OCI-LY7 (cell line): ENCODE data around the gene CDH16. TPM values are rescaled to one million over a fixed set of nuclear protein-coding genes. Genes with fewer than 3 reads are reported as not detected.

Experiments
- BruUV-seq: library from RNA; stranded (reverse); fragments of 400-500 nt; replicated peaks from 2 replicates; lab custom pipeline; 2021; lab: Mats Ljungman, UMichigan
- CTCF ChIA-PET: fragments of 300-600 bp; sonication (Branson Sonifier 250); formaldehyde crosslinking; loops from one replicate; lab custom pipeline; 2022; ENCODE audit warnings: antibody characterized with exemption; ENCODE audit not compliant: unreplicated experiment; lab: Charles Lee
- POLR2A ChIA-PET: fragments of 300-600 bp; sonication (Branson Sonifier 250); formaldehyde crosslinking; loops from one replicate; lab custom pipeline; 2022; ENCODE audit warnings: antibody characterized with exemption; lab: Charles Lee
- DNase-seq: peaks from one replicate; pipeline ENCODE4 v3.0.0-alpha.2; 2015; ENCODE audit warnings: low spot score
- H2AFZ ChIP-seq: fragments of 200-600 bp; sonication (generic), shearing (Covaris generic); 2 replicates; pipeline ENCODE4 v1.6.1; 2014; ENCODE audit warnings: mild to moderate bottlenecking, antibody characterized with exemption, low read length, moderate library complexity
- H3K27ac ChIP-seq: fragments of 200-600 bp; sonication (generic); 2 replicates; pipeline ENCODE4 v1.5.1; 2014; ENCODE audit warnings: mixed run types, low read depth, mild to moderate bottlenecking, moderate library complexity, low read length, inconsistent platforms; ENCODE audit not compliant: poor library complexity, severe bottlenecking
- H3K36me3 ChIP-seq: fragments of 200-600 bp; sonication (generic); 2 replicates; pipeline ENCODE4 v1.6.1; 2014; ENCODE audit warnings: mild to moderate bottlenecking, antibody characterized with exemption, low read length, moderate library complexity, mixed read lengths; ENCODE audit not compliant: insufficient read depth
- H3K4me1 ChIP-seq: fragments of 200-600 bp; sonication (generic); 2 replicates; pipeline ENCODE4 v1.5.1; 2014; ENCODE audit warnings: mild to moderate bottlenecking, low read length; ENCODE audit not compliant: insufficient read depth, poor library complexity, severe bottlenecking
- H3K4me2 ChIP-seq: fragments of 200-600 bp; sonication (generic); 2 replicates; pipeline ENCODE4 v1.6.1; 2014; ENCODE audit warnings: mild to moderate bottlenecking, low read length
- H3K4me3 ChIP-seq: fragments of 200-600 bp; sonication (generic); 2 replicates; pipeline ENCODE4 v1.5.1; 2014; ENCODE audit warnings: mild to moderate bottlenecking, low read depth, low read length; ENCODE audit not compliant: poor library complexity, severe bottlenecking
- H3K79me2 ChIP-seq: fragments of 200-600 bp; sonication (generic); 2 replicates; pipeline ENCODE4 v1.6.1; 2016; ENCODE audit warnings: low read depth, mild to moderate bottlenecking, low read length, moderate library complexity, mixed read lengths; ENCODE audit not compliant: insufficient read depth
- H3K9me2 ChIP-seq: fragments of 200-600 bp; sonication (generic); 2 replicates; pipeline ENCODE4 v1.6.1; 2016; ENCODE audit warnings: mild to moderate bottlenecking, low read length, mixed read lengths; ENCODE audit not compliant: insufficient read depth
- H3K9me3 ChIP-seq: fragments of 200-600 bp; sonication (generic); 2 replicates; pipeline ENCODE4 v1.6.1; 2014; ENCODE audit warnings: mild to moderate bottlenecking, mixed run types, low read length, mixed read lengths
- H4K20me1 ChIP-seq: fragments of 200-600 bp; sonication (generic); 2 replicates; pipeline ENCODE4 v1.6.1; 2014; ENCODE audit warnings: mild to moderate bottlenecking, antibody characterized with exemption, low read length, moderate library complexity, mixed read lengths; ENCODE audit not compliant: insufficient read depth
- EZH2phosphoT487 ChIP-seq: fragments of 200-600 bp; sonication (generic); IDR thresholded peaks from 2 replicates; pipeline ENCODE4 v1.6.1; 2018; ENCODE audit warnings: low read depth, borderline replicate concordance, mild to moderate bottlenecking, mixed run types, antibody characterized with exemption, low read length, moderate library complexity, mixed read lengths
- intact Hi-C: fragments of 100-400 bp; cut with micrococcal nuclease; formaldehyde crosslinking; loops from one replicate; pipeline ENCODE4 v1.10.0; 2022; ENCODE audit not compliant: unreplicated experiment
- total RNA-seq, 2 experiments: library from RNA; depleted of rRNA in 1 of 2; stranded (reverse); fragments of >200 nt in 1 of 2; shearing (Covaris generic) in 1 of 2; gene quantifications; 2 replicates each; pipeline ENCODE4 v1.2.3, GENCODE V29; 2014 to 2022
- TF ChIP-seq, protein P1 (sequence below): fragments of 200-600 bp; sonication (generic); conservative IDR thresholded peaks from 2 replicates; pipeline ENCODE4 v1.5.1; 2014; ENCODE audit warnings: mild to moderate bottlenecking, antibody characterized with exemption, low read length, moderate library complexity, mixed read lengths

CDH16 gene
- total RNA-seq, 2 experiments from 2014 or later: not detected

DNA sequence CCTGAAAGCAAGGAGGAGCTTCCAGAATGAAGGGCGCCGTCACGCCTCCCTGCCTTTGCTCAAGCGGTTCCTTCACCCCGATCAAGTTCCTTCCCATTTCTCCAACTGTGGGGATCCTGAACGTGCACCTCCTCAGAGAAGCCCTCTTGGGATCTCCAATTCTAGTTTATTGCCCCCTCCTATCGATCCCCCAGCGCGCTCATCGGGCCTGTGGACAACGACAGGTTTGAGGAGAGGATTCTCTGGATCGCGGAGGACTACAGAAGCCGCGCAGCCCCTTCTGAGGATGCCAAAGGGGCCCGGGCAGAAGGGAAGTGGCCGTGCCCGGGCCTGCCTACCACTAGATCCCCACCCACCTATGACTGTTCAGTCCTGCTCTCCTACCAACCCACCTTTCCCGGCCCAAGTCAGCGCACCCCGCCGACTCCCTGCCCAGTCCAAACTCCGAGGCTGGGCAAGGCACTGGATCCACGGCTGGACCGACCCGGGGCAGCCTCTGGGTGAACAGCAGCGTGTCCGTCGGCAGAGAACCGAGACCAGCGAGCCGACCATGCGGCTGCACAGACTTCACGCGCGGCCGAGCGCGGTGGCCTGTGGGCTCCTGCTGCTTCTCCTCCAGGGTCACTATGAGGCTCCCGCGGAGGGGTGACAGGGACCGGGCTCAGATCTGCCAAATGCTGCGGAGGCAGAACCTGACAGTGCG, 29.6 kb upstream of the CDH16 start:
- intact Hi-C loops: no loop called here

DNA sequence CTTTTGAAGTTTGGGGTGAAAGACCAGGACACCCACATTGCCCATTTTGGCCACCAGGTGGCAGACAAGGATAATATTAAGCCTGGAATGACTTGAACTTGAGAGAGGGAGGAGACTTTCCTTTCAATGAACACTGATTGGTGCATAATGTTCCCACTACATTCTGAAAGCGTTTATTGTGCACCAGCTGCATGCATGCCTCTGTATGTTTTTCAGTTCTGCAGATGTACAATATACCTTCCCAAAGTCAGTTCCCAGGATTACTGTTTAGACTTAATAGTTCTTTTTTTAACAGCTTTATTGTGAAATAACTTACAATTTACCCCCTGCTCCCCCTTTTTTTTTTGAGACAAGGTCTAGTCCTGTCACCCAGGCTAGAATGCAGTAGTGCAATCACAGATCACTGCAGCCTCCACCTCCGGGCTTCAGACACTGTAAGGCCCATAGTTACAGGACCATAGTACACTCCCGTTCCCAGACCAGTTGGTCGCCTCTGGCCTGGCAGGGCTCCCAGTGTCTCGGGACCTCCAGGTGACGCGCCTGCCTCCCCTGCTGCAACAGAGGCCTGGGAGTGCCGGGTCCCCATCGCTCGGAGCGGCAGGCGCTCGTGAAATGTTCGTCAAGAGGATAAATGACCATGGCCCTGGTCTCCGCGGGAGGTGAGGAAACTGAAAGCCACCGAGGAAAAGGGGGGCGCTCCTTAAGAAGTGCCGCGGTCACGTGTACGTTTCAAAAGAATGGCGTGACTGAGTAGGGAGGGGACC, 28.8 kb upstream of the CDH16 start:
- H3K4me2 ChIP-seq: peak overlapping the region; percentile 66
- peak; percentile 84 for DNase-seq
- H3K36me3 ChIP-seq: no peaks in the 10 kb centered on the region
- intact Hi-C loops: no loop called here
- H3K27ac ChIP-seq: no peak overlapping the region
- H3K9me2 ChIP-seq: no peaks in the 10 kb centered on the region
- H3K79me2 ChIP-seq: no peaks in the 10 kb centered on the region
- ChIA-PET CTCF (no interaction called here), POLR2A (no interaction called here)
- no TSS peak for BruUV-seq
- peaks cover 5% of the 10 kb centered on the region for H3K4me1 ChIP-seq
- H2AFZ ChIP-seq: peak overlapping the region; percentile 54; the same call in 1 of the 2 replicates
- H3K4me3 ChIP-seq: peak overlapping the region; percentile 48
- no peaks in the 10 kb centered on the region for H3K9me3 ChIP-seq
- H4K20me1 ChIP-seq: no peaks in the 10 kb centered on the region
- TF ChIP-seq, protein P1, sequence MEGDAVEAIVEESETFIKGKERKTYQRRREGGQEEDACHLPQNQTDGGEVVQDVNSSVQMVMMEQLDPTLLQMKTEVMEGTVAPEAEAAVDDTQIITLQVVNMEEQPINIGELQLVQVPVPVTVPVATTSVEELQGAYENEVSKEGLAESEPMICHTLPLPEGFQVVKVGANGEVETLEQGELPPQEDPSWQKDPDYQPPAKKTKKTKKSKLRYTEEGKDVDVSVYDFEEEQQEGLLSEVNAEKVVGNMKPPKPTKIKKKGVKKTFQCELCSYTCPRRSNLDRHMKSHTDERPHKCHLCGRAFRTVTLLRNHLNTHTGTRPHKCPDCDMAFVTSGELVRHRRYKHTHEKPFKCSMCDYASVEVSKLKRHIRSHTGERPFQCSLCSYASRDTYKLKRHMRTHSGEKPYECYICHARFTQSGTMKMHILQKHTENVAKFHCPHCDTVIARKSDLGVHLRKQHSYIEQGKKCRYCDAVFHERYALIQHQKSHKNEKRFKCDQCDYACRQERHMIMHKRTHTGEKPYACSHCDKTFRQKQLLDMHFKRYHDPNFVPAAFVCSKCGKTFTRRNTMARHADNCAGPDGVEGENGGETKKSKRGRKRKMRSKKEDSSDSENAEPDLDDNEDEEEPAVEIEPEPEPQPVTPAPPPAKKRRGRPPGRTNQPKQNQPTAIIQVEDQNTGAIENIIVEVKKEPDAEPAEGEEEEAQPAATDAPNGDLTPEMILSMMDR: peak; percentile 91
- TF ChIP-seq EZH2phosphoT487: no peak

More for the DNA sequence above, 29.6 kb upstream of the CDH16 start:
- POLR2A ChIA-PET: no interaction called here
- H3K9me2 ChIP-seq: no peaks in the 10 kb centered on the region
- H3K4me2 ChIP-seq: peak overlapping the region; percentile 66
- no peak for DNase-seq
- no peaks in the 10 kb centered on the region for H3K36me3 ChIP-seq
- no peaks in the 10 kb centered on the region for H3K79me2 ChIP-seq
- BruUV-seq: no TSS peak
- H3K27ac ChIP-seq: no peak overlapping the region
- no peaks in the 10 kb centered on the region for H4K20me1 ChIP-seq
- peak overlapping the region; percentile 48 for H3K4me3 ChIP-seq
- peaks cover 5% of the 10 kb centered on the region for H3K4me1 ChIP-seq
- TF ChIP-seq, protein P1: no peak
- TF ChIP-seq EZH2phosphoT487: no peak
- H3K9me3 ChIP-seq: no peaks in the 10 kb centered on the region
- peak overlapping the region; percentile 54; the same call in 1 of the 2 replicates for H2AFZ ChIP-seq
- CTCF ChIA-PET: no interaction called here

DNA sequence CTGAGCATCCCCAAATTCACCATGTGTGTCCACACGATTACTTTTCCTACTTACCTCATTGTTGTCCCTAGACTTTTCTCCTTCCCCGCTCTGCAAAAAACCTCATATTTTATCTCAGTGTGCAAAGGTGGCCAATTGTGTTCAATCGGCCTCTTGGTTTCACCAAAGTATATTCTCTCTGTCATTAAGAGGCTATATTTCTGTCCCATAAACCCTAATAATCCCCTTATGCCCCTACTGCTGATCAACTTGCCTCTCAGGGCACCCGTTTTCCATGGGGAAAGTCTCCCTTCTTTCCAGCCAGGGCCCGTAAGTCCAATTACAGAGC, 28.3 kb upstream of the CDH16 start:
- H3K79me2 ChIP-seq: no peaks in the 10 kb centered on the region
- intact Hi-C loops: no loop called here
- no peak overlapping the region for H3K4me3 ChIP-seq
- POLR2A ChIA-PET: no interaction called here
- no peak for DNase-seq
- H3K36me3 ChIP-seq: peaks cover 3% of the 10 kb centered on the region; the same call in 1 of the 2 replicates
- H3K27ac ChIP-seq: no peak overlapping the region
- TF ChIP-seq EZH2phosphoT487: no peak
- TF ChIP-seq, protein P1: no peak
- H3K4me1 ChIP-seq: peaks cover 5% of the 10 kb centered on the region
- CTCF ChIA-PET: no interaction called here
- H3K9me2 ChIP-seq: no peaks in the 10 kb centered on the region
- H4K20me1 ChIP-seq: no peaks in the 10 kb centered on the region
- no peaks in the 10 kb centered on the region for H3K9me3 ChIP-seq
- no TSS peak for BruUV-seq
- H2AFZ ChIP-seq: no peak overlapping the region
- H3K4me2 ChIP-seq: no peak overlapping the region
